NK-92 (cell line): ENCODE data around the gene MAN2A1.

Source experiments
- DNase-seq: peaks from one replicate; lab custom pipeline; 2025; ENCODE audit not compliant: unreplicated experiment; lab: John Stamatoyannopoulos, UW

Gene MAN2A1

GRCh38 chr5:109689740-109690241 is at the start of gene MAN2A1:
Gene MAN2A1, plus strand, starts transcription at chr5:109689927. Its CDS starts 491 bp downstream, at chr5:109690418.
- no peak for DNase-seq

- DNase-seq: no peak
These were observed 48.8 kb upstream of the MAN2A1 start for GRCh38 chr5:109640976-109641375.

- DNase-seq: no peak
These were observed 45.9 kb upstream of the MAN2A1 start for GRCh38 chr5:109643791-109644350.

- DNase-seq: no peak
These were observed 44.9 kb upstream of the MAN2A1 start for GRCh38 chr5:109644829-109645228.

- DNase-seq: no peak
These were observed 44.0 kb upstream of the MAN2A1 start for GRCh38 chr5:109645707-109646192.

- no peak for DNase-seq
These were observed 40.4 kb upstream of the MAN2A1 start for GRCh38 chr5:109649318-109649717.

GRCh38 chr5:109650493-109650892 is 39.2 kb upstream of the MAN2A1 start:
- DNase-seq: no peak

GRCh38 chr5:109652096-109652495 is 37.6 kb upstream of the MAN2A1 start:
- DNase-seq: no peak

- DNase-seq: no peak
These were observed 36.7 kb upstream of the MAN2A1 start for GRCh38 chr5:109653042-109653441.

- DNase-seq: no peak
These were observed 36.0 kb upstream of the MAN2A1 start for GRCh38 chr5:109653561-109654239.

- DNase-seq: no peak
These were observed 35.3 kb upstream of the MAN2A1 start for GRCh38 chr5:109654455-109654854.

- no peak for DNase-seq
These were observed 33.9 kb upstream of the MAN2A1 start for GRCh38 chr5:109655841-109656240.

- DNase-seq: no peak
These were observed 32.9 kb upstream of the MAN2A1 start for GRCh38 chr5:109656829-109657228.

- DNase-seq: no peak
These were observed 29.8 kb upstream of the MAN2A1 start for GRCh38 chr5:109659901-109660300.

GRCh38 chr5:109660301-109660700 is 29.4 kb upstream of the MAN2A1 start:
- no peak for DNase-seq

GRCh38 chr5:109668237-109668636 is 21.5 kb upstream of the MAN2A1 start:
- no peak for DNase-seq

GRCh38 chr5:109668668-109669422 is 20.9 kb upstream of the MAN2A1 start:
- DNase-seq: no peak

- no peak for DNase-seq
These were observed 19.6 kb upstream of the MAN2A1 start for GRCh38 chr5:109669991-109670706.

- DNase-seq: no peak
These were observed 18.6 kb upstream of the MAN2A1 start for GRCh38 chr5:109671136-109671535.

- DNase-seq: no peak
These were observed 15.1 kb upstream of the MAN2A1 start for GRCh38 chr5:109674596-109674995.

- DNase-seq: no peak
These were observed 12.8 kb upstream of the MAN2A1 start for GRCh38 chr5:109676920-109677319.
